Hepatocyte (in vitro differentiated cells): ENCODE data around the gene BID. TPM values are rescaled to one million over a fixed set of nuclear protein-coding genes. Genes with fewer than 3 reads are reported as not detected.

ENCODE experiments used
- microRNA-seq: library from miRNA; unstranded; fragments of <30 nt; microRNA quantifications from one replicate; pipeline ENCODE4, GENCODE V29; 2017
- polyA plus RNA-seq: library from polyadenylated mRNA; unstranded; fragments of >200 nt; fragmentation: Nextera tagmentation; extraction: Ambion mirVana; gene quantifications from 2 replicates; pipeline ENCODE4 v1.2.1, GENCODE V29; 2016
- small RNA-seq: library from RNA; depleted of rRNA; stranded (forward); fragments of <200 nt; gene quantifications from one replicate; pipeline ENCODE3, GENCODE V24; 2014
- total RNA-seq: library from RNA; depleted of rRNA; stranded (reverse); fragments of >200 nt; gene quantifications from 2 replicates; pipeline ENCODE4 v1.2.3, GENCODE V29; 2014

BID gene
- total and polyA plus RNA-seq, 2 experiments from 2014 or later: 34.5 to 55.5 TPM

Small RNAs within 50 kb of the gene (microRNA-seq; reads per million reads assigned to microRNA genes)
- gene MIR3198-1: not detected

Small RNAs within 50 kb of the gene (small RNA-seq; reads per million reads assigned to genes)
- not detected for gene MIR3198-1

Other genes with a start within 250 kb of the BID start
- 4.2 and 5.5 TPM in 2 replicates for gene SLC25A18, start 211.0 kb downstream of the BID start, total RNA-seq
- gene SLC25A18, start 211.0 kb downstream of the BID start, polyA plus RNA-seq: 3.5 and 4.3 TPM in 2 replicates
- gene ATP6V1E1, start 145.7 kb downstream of the BID start, total RNA-seq: 145 and 191 TPM in 2 replicates
- gene ATP6V1E1, start 145.7 kb downstream of the BID start, polyA plus RNA-seq: 122 and 146 TPM in 2 replicates
- gene BCL2L13, start 135.7 kb downstream of the BID start, total RNA-seq: 35.6 and 38.6 TPM in 2 replicates
- 23.4 and 34.4 TPM in 2 replicates for gene BCL2L13, start 135.7 kb downstream of the BID start, polyA plus RNA-seq